GM21529 (cell line): Measurements from ENCODE around the gene CCDC13.
"Not testable (repeated sequence)": the region's sequence is repeated elsewhere in the genome, so short reads cannot be mapped to it uniquely, and the experiment has no call there.

Source experiments
- ATAC-seq: cut with Tn5 transposase; IDR thresholded peaks from one replicate; pipeline ENCODE4 v1.9.1; 2021; ENCODE audit not compliant: unreplicated experiment

CCDC13 gene

GRCh38 chr3:42772670-42773408 lies at the start of gene CCDC13:
Gene CCDC13 (minus strand): TSS chr3:42773253. CDS start chr3:42758345, 14,908 bp downstream.
- peak; percentile 98 for ATAC-seq

DNA sequence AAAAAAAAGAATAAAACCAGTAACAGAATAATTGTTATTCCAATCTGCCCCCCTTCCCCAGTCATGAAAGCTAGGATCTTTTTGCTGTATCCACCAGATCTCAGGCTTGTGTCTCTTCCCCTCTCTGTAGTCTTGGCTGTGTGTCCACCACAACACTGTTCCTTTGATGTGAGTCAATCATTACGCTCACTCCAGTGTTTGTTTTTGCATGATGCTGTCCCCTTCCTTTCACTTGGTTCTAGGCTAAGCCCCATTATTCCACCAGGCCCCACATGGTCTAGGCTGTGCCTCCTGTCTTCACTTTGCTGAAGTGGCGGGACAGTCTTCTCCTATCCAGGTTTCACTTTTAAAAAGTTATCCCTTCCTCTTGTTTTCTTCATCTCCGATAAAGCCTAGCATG lies 49.8 kb upstream of the CCDC13 start:
- ATAC-seq, result no peak

GRCh38 chr3:42820746-42821051 lies 47.6 kb upstream of the CCDC13 start:
- no peak for ATAC-seq

DNA sequence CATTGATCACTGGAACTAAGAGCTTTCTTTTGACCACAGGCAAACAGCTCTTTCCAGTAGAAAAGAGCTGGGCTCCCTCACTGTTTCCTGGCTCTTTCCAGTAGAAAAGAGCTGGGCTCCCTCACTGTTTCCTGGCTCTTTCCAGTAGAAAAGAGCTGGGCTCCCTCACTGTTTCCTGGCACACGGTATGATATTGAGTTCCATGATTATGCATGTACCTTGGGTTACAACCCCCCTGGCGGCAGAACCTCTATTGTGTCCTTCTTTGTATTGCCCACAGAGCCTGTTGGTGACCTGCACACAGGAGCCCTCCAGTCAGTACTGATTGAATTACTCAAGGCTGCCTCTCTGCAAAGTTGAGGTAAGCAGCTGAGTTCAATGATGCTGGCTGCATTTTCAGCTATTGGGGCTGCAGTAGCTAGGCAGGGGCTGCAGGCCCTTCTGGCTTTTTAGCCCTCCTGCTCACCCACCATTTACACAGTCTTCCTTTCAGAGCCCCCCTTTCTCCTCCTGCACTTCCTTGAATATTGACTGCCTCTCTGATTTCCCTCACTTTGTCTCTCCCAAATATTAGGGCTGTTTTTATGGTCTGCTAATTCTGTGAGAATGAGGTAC lies 46.4 kb upstream of the CCDC13 start:
- no peak for ATAC-seq

DNA sequence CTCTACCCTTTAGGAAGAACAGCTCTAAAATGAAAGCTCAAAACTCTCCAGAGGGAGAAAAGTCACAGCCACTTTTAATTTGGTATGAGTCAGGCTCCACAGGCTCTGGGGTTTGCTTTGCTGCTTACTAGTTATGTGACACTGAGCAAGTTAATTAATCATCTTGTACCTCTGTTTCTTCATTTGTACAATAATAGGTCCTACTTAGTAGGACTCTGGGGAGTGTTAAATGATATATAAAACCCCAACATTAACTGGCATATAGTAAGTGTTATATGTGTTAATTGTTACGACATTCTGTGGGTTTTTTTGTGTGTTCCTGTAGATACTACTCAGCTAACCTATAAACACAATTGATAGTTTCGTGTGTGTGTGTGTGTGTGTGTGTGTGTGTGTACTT lies 42.8 kb upstream of the CCDC13 start:
- ATAC-seq, result no peak

GRCh38 chr3:42814914-42815507 lies 42.0 kb upstream of the CCDC13 start:
- no peak for ATAC-seq

DNA sequence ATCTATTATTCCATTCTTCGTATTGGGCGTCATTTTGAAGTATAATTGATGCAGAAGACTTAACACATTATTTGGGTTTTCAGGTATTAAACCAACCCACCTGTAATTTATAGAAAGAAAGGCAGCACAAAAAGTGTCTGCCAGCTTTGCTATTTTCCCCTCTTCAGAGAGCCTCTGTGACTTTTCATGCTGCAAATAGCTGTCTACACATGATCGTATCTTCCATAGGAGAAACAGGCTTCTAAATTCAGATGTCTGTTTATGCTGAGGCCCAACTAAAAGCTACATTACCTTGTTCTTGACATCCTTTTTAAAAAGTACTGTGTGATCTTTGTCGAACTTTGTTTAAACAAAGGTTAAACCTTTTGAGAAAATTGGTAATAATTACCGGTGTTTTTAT lies 41.2 kb upstream of the CCDC13 start:
- no peak for ATAC-seq

GRCh38 chr3:42811118-42811883 lies 38.2 kb upstream of the CCDC13 start:
- not testable (repeated sequence) for ATAC-seq

DNA sequence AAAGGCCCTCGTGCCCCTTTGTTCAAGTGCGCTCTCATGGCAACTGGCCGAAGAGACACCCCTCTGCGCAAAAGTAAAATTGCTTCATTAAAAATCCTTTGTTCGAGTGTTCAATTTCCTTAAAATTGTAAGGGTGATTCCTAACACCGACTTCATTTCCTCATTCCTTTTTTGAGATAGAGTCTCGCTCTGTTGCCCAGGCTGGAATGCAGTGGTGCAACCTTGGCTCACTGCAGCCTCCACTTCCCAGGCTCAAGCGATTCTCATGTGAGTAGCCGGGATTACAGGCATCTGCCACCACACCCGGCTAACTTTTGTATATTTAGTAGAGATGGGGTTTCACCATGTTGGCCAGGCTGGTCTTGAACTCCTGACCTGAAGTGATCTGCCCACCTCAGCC lies 37.7 kb upstream of the CCDC13 start:
- ATAC-seq, result not testable (repeated sequence)

- ATAC-seq, result no peak
Measured at GRCh38 chr3:42809202-42809601, 36.1 kb upstream of the CCDC13 start, which contains the start of gene ACKR2. Gene ACKR2 (plus strand): TSS chr3:42809445. CDS start chr3:42864503, 55,058 bp downstream.

DNA sequence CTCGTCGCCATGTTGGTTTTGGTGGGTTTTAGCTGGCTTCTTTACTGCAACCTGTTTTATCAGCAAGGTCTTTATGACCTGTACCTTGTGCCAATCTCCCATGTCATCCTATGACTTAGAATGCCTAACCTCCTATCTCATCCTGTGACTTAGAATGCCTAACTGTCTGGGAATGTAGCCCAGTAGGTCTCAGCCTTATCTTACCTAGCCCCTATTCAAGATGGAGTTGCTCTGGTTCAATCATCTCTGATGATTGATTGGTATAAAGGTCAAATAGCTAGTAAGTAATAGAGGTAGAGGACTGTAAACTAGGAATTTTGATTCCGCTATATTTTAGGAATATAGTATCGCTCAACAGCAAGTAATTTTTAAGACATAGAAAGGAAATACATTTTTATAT lies 34.9 kb upstream of the CCDC13 start:
- ATAC-seq, result no peak

DNA sequence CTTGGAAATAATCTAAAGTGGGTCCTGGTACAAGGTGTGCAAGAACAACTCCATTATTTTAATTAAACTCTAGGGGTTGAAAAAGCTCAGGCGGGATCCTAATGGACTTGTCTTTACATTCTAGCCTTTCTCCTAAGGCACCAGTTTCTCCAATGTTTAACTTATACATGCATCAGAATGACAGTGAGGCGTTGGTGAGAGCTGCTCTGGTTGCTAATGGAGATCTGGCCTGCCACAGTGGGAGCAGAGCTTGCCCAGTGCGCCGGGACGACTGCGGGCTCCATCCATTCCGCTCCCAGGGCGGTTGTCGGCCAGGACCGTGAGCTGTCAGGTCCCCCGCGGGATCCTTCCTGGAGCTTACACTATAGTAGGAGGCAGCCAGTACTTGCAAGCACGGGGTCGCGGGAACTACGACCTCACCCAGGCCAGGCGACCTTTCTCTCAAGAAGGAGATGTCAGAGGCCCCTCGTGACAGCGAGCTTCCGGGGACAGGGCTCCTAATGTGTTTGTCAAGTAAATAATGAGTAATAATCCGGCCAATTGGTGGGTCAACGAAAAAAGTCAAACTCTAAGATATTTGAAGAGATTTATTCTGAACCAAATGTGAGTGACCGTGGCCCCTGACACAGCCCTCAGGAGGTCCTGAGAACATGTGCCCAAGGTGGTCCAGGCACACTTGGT lies 32.2 kb upstream of the CCDC13 start:
- ATAC-seq, result no peak

- ATAC-seq, result no peak
Measured at GRCh38 chr3:42804831-42805132, 31.7 kb upstream of the CCDC13 start.

DNA sequence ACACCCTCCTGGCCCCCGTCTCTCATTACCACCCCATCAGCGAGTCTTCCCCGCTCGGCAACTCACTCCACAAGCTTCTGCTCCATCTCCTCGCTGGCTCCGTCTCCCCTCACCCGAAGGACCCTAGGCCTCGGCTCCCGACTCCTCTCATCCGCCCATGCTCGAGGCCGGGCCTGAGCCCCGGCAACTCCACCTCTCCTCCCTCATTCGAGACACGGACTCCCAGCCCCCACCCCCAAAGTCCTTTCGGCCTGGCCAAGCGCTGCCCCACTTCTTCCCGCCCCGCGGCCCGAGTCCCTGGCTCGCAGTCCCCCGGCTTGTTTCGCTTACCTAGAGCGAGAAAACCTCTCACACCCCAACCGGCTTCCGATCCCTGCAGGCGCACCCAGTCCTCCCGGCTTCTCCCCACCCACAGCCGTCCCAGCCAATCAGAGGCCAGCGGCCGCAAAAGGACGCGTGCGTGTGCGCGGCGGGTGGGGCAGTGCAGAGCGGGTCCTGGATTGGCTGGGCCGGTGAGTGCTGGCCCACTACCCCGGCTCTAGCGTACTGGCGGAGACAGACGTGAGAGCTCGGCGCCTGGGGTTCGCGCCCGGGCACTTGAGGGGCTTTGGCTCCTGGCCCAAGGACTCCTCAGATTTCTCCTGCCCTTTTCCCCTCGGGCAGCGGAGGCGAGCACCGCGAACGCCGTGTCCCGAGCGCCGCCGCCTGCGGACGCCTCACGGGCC lies 31.2 kb upstream of the CCDC13 start, which contains the start of gene HIGD1A:
TSS of gene HIGD1A (minus strand) at position 385 of the 725 bp plus-strand sequence. CDS start 10,237 bp downstream, outside the sequence.
- peak; percentile 98 for ATAC-seq

GRCh38 chr3:42803414-42804105 lies 30.5 kb upstream of the CCDC13 start:
- peak; percentile 22 for ATAC-seq

- no peak for ATAC-seq
Measured at GRCh38 chr3:42802876-42803413, 29.9 kb upstream of the CCDC13 start.

DNA sequence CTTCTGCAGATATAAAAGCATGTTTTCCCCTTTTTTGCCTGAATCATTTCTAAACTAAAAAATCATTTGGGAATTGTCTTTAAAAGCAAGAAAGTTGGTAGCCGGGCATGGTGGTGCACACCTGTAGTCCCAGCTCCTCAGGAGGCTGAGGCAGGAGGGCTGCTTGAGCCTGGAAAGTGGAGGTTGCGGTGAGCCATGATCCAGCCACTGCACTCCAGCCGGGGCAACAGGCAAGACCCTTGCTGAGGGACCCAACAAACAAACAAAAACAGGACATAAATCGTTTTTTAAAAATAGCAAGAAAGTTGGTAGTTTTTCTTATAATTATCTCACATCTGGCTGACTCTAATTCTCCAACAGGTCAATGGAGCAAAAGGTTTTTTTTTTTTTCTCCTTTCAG lies 28.7 kb upstream of the CCDC13 start:
- no peak for ATAC-seq

GRCh38 chr3:42801048-42801620 lies 28.1 kb upstream of the CCDC13 start:
- no peak for ATAC-seq

DNA sequence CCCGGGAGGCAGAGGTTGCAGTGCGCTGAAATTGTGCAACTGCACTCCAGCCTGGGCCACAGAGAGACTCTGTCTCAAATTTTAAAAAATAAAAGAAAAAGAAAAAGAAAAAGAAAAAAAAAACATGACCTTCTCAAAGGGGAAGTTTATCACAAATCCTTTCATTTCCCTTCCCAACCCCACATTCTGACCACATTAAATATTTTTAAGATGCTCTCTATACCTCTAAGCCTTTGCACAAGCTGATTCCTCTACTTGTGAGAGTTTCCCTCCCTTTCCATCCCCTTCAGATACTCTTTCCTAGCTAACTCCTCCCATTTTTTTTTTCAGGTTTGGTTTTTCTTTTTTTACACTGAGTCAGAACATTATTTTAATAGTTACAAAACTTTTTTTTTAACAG lies 27.2 kb upstream of the CCDC13 start:
- no peak for ATAC-seq
